ENCODE data around the gene NR6A1.

The NR6A1 gene

GRCh38 chr9:124606027-124606426, 165.1 kb downstream of the NR6A1 start:
- no peak for DNase-seq

GRCh38 chr9:124605258-124605657, 165.9 kb downstream of the NR6A1 start:
- DNase-seq: no peak

- no peak for DNase-seq
Measured at GRCh38 chr9:124602632-124603031, 168.5 kb downstream of the NR6A1 start.

GRCh38 chr9:124602204-124602603, 168.9 kb downstream of the NR6A1 start:
- DNase-seq: no peak

GRCh38 chr9:124600407-124600806, 170.7 kb downstream of the NR6A1 start:
- no peak for DNase-seq

- no peak for DNase-seq
Measured at GRCh38 chr9:124599121-124599795, 171.9 kb downstream of the NR6A1 start.

- no peak for DNase-seq
Measured at GRCh38 chr9:124598048-124598447, 173.1 kb downstream of the NR6A1 start.

- no peak for DNase-seq
Measured at GRCh38 chr9:124596172-124596839, 174.8 kb downstream of the NR6A1 start.

GRCh38 chr9:124595743-124596142, 175.4 kb downstream of the NR6A1 start:
- no peak for DNase-seq

- DNase-seq: no peak
Measured at GRCh38 chr9:124594673-124595072, 176.4 kb downstream of the NR6A1 start.

GRCh38 chr9:124594225-124594624, 176.9 kb downstream of the NR6A1 start:
- DNase-seq: no peak

- no peak for DNase-seq
Measured at GRCh38 chr9:124593651-124594058, 177.5 kb downstream of the NR6A1 start.

- DNase-seq: no peak
Measured at GRCh38 chr9:124593200-124593599, 177.9 kb downstream of the NR6A1 start.

GRCh38 chr9:124590889-124591641, 180.0 kb downstream of the NR6A1 start:
- DNase-seq: no peak

- no peak for DNase-seq
Measured at GRCh38 chr9:124584631-124585030, 186.5 kb downstream of the NR6A1 start.

- DNase-seq: no peak
Measured at GRCh38 chr9:124583134-124583533, 188.0 kb downstream of the NR6A1 start.

GRCh38 chr9:124580186-124580585, 190.9 kb downstream of the NR6A1 start:
- DNase-seq: no peak

- DNase-seq: no peak
Measured at GRCh38 chr9:124576751-124577150, 194.4 kb downstream of the NR6A1 start.

GRCh38 chr9:124574534-124575375, 196.4 kb downstream of the NR6A1 start:
- DNase-seq: peak; percentile 76

GRCh38 chr9:124570942-124571666, 200.0 kb downstream of the NR6A1 start:
- DNase-seq: no peak

- no peak for DNase-seq
Measured at GRCh38 chr9:124569942-124570341, 201.2 kb downstream of the NR6A1 start.

- DNase-seq: no peak
Measured at GRCh38 chr9:124567362-124567761, 203.7 kb downstream of the NR6A1 start.
